Sigmoid colon (tissue), 4 donors: ENCODE data around the gene AIFM2.
"Not testable (repeated sequence)": the region's sequence is repeated elsewhere in the genome, so short reads cannot be mapped to it uniquely, and the experiment has no call there.

Experiments
- CTCF ChIP-seq, 4 experiments: fragments of 450-650 bp in 3 of 4; fragments of 200-600 bp in 1 of 4; IDR thresholded peaks; one replicate each; pipeline ENCODE4 v1.5.1; 2016 to 2019; ENCODE audit warnings: antibody characterized with exemption in 4 of 4, mild to moderate bottlenecking in 3 of 4, moderate library complexity in 2 of 4
- EP300 ChIP-seq, 4 donors: sonication (generic); formaldehyde crosslinking; IDR thresholded peaks; one replicate each; pipeline ENCODE4 v1.6.1; 2017; ENCODE audit warnings: antibody characterized with exemption in 4 of 4
- POLR2A ChIP-seq, 2 donors: fragments of 450-650 bp; IDR thresholded peaks; one replicate each; pipeline ENCODE4 v1.6.1; 2016; ENCODE audit warnings: antibody characterized with exemption in 2 of 2, mild to moderate bottlenecking in 2 of 2, moderate library complexity in 2 of 2
- POLR2AphosphoS5 ChIP-seq, 4 donors: sonication (generic); formaldehyde crosslinking; IDR thresholded peaks; one replicate each; pipeline ENCODE4 v1.6.1; 2017; ENCODE audit warnings: antibody characterized with exemption in 4 of 4

GRCh38 chr10:70179209-70179608 is 46.6 kb upstream of the AIFM2 start:
- not testable (repeated sequence) for TF ChIP-seq CTCF, POLR2A, POLR2AphosphoS5, EP300 (IDR thresholded peaks at IDR 0.05)
